D341Med (cell line): Measurements from ENCODE around the gene NCCRP1.
A peak's percentile ranks its signal among the peaks of the same experiment; 100 is the strongest.

ENCODE experiments used
- DNase-seq: peaks from one replicate; pipeline ENCODE4 v3.0.0; 2012; ENCODE audit warnings: low spot score

Gene NCCRP1

GRCh38 chr19:39180749-39181148, 16.0 kb upstream of the NCCRP1 start:
- DNase-seq: no peak

- no peak for DNase-seq
Observed at GRCh38 chr19:39181500-39182173, 15.1 kb upstream of the NCCRP1 start.

- no peak for DNase-seq
Observed at GRCh38 chr19:39182174-39182505, 14.6 kb upstream of the NCCRP1 start.

GRCh38 chr19:39183104-39183503, 13.7 kb upstream of the NCCRP1 start:
- DNase-seq: no peak

GRCh38 chr19:39186391-39186790, 10.4 kb upstream of the NCCRP1 start:
- DNase-seq: no peak

GRCh38 chr19:39187552-39187943, 9.2 kb upstream of the NCCRP1 start:
- no peak for DNase-seq

GRCh38 chr19:39188960-39189359, 7.8 kb upstream of the NCCRP1 start:
- no peak for DNase-seq

GRCh38 chr19:39190768-39191167, 6.0 kb upstream of the NCCRP1 start:
- DNase-seq: no peak

- DNase-seq: no peak
Observed at GRCh38 chr19:39192846-39193245, 3.9 kb upstream of the NCCRP1 start.

GRCh38 chr19:39193803-39194202, 3.0 kb upstream of the NCCRP1 start:
- DNase-seq: peak; percentile 27

GRCh38 chr19:39194832-39195542, 1.8 kb upstream of the NCCRP1 start:
- peak; percentile 28 for DNase-seq

- peak; percentile 25 for DNase-seq
Observed at GRCh38 chr19:39195755-39196154, 1.0 kb upstream of the NCCRP1 start.

GRCh38 chr19:39196320-39196719, 444 bp upstream of the NCCRP1 start:
- DNase-seq: peak; percentile 40

GRCh38 chr19:39197808-39198207, 1.0 kb downstream of the NCCRP1 start:
- DNase-seq: peak; percentile 34

- DNase-seq: peak; percentile 37
Observed at GRCh38 chr19:39199025-39199424, 2.3 kb downstream of the NCCRP1 start.

GRCh38 chr19:39200066-39200802, 3.5 kb downstream of the NCCRP1 start:
- DNase-seq: peak; percentile 34

GRCh38 chr19:39200803-39201115, 4.0 kb downstream of the NCCRP1 start:
- no peak for DNase-seq

GRCh38 chr19:39202998-39203355, 6.2 kb downstream of the NCCRP1 start:
- DNase-seq: no peak

- peak; percentile 41 for DNase-seq
Observed at GRCh38 chr19:39203372-39204341, 6.9 kb downstream of the NCCRP1 start, which contains the start of gene SYCN. SYCN (minus strand) TSS chr19:39204263; CDS start chr19:39204254, 9 bp downstream.

- no peak for DNase-seq
Observed at GRCh38 chr19:39205449-39205764, 8.6 kb downstream of the NCCRP1 start.

GRCh38 chr19:39206122-39206521, 9.4 kb downstream of the NCCRP1 start:
- DNase-seq: no peak

GRCh38 chr19:39207293-39207836, 10.6 kb downstream of the NCCRP1 start:
- DNase-seq: no peak
